GM19467 (cell line): ENCODE data around the gene FRMD8.
"Not testable (repeated sequence)": the region's sequence is repeated elsewhere in the genome, so short reads cannot be mapped to it uniquely, and the experiment has no call there.

Source experiments
- ATAC-seq: cut with Tn5 transposase; IDR thresholded peaks from one replicate; pipeline ENCODE4 v1.9.1; 2021; ENCODE audit warnings: mild to moderate bottlenecking, moderate library complexity; ENCODE audit not compliant: unreplicated experiment

FRMD8 gene

DNA sequence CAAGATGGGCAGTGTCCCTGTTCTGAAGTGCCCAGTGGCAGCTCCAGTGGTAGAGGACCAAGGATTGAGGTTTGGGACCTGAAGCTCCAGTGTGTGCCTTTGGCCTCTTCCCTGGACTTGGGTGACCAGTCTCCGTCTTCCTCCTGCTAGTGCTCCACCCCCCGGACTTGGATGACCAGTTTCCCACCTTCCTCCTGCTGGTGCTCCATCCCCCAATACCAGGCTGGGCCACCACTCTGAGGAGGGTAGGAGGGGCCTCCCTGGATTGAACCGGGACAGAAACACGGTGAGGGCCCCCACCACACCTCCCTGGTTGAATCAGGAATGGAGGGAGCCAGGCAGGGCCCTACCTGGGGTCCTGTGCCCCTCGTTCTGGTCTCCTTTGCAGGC is 25.2 kb downstream of the FRMD8 start:
- no peak for ATAC-seq

DNA sequence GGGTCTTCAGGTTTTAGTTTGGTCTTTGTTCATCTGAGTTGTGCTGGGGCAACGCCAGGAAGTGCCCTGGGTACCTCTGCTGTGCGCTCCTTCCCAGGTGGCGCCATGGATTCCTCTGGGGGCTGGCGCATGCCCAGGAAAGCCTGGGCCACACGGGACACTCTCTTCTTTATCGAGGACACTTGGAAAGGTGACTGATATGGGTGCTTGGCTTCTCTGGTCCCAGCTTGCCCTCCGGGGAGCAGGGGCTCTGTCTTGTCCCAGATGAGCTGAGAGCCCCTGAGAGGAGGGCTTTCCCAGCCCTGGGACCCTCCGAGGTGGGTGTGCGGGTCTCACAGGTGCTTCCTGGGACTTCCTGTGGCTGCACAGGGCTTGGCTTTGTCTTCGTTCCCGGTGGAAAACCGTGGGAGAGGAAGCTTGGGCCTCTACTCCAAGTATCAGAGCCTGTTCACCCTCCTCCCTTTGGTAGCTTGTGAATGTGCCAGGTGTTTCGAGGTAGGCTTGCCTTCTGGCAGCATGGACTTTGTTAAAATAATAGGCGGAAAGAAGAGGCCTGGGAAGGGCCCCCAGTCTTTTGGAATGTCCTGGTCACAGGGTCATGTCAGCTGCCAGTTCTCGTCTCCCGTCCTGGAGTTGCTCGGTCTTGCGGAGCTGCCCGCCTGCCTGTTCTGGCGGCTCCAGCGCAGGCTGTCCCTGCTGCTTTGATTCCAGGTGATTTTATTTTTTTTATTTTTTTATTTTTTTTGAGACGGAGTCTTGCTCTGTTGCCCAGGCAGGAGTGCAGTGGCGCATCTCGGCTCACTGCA is 26.0 kb downstream of the FRMD8 start:
- no peak for ATAC-seq

DNA sequence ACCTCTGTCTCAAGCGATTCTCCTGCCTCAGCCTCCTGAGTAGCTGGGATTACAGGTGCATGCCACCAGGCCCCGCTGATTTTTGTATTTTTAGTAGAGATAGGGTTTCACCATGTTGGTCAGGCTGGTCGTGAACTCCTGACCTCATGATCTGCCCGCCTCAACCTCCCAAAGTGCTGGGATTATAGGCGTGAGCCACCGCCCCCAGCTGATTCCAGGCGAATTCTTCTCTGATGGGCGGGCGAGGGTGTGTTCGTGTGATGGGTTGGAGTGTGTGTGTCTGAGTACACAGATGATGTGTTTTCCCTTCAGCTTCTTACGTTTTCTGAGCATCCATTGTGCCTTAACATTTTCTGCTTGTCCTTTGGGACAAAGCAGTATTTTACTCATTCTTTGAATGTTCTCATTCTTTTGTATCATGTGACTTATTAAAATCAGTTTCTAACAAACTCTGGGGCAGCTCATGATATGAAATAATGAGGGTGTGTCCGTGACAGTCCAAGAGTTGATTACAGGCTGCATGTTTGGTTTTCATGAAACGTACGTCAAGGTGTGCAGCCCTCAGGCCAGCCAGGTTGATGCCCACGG is 26.7 kb downstream of the FRMD8 start:
- ATAC-seq = not testable (repeated sequence)

DNA sequence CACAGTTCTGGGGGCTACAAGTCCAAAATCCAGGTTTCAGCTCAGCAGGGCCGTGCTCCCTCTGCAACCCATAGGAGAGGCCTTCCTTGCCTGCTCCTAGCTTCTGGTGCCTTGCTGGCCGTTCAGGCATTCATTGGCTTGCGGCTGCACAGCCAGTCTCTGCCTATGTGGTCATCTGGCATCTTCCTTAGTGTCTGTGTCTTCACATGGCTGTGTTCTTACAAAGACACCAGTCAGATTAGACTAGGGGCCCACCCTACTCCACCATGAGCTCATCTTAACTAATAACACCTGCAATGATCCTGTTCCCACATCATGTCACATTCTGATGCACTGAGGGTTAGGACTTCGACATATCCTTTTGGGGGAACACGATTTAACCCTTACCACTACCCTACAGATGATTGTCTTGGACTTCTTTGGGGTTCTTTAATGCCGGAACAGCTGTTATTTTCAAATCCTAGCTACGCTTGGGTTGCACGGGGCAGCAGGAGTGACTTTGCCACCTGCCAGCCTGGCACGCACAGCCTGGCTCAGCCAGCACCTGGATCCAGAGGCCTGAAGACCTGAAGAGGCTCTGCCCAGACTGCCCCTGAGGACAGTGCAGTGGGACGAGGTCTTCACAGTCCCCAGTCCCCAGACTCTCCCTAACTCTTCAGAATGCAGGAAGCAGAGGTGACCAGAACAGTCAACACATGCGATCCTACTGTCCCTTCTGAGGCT is 28.5 kb downstream of the FRMD8 start:
- ATAC-seq = no peak

DNA sequence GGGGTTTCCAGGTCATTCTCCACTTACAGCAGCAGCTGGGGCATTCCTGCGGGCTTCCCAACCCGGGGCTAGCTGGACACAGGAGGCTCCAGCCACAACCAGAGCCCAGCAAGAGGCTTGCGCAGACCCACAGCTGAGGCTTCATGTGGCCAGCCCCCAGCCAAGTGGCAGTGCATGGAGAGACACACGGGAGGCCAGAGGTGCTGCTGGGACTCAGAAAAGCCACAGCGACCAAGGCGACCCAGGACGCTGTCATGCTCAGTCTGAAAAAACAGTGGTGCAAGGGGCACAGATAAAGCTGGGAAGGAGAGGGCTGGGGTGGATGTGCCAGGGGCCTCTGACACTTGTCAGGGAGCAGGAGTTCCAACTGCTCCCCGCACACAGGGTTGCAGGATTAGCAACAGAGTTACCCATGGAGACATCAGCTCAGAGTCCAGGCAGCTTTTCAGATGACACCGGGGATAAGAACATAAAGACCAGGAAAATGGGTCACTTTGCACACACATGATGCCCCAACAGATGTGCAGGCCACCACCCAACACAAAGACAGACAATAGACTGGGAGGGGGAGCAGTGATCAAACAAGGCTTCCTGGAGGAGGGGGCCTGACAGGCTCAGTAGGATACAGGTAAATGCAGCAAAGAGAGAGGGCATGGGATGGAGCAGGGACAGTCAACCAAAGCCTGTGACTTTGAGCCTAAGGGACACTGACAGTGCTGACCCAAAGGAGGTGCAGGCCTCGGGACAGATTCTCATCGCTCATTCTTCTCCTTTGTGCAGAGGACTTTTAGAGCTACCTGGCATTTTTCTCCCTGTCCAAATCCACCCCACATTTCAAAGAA is 29.3 kb downstream of the FRMD8 start:
- ATAC-seq = no peak

DNA sequence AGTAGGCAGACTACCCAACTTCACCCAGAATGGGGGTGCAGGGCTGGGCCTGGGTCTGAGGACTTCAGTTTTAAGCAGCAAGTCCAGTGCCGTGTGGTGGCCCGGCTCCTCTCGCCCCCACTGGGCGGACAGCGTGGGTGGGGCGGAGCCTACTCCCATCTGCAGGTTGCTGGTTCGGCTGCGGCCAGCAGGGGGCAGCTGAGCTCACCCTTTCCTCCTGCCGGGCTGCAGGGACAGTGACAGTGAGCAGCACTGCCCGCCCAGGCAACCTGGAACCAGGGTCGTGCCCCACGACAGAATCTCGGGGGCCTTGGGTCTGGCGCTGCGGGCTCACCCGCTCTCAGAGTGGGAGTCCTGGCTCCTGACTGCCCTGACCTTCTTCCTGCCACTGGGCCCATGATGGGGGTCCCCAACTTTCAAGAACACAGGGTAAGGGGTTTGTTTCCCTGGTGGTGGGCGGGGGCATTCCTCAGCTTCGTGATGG is 29.9 kb downstream of the FRMD8 start:
- ATAC-seq = peak; percentile 27

DNA sequence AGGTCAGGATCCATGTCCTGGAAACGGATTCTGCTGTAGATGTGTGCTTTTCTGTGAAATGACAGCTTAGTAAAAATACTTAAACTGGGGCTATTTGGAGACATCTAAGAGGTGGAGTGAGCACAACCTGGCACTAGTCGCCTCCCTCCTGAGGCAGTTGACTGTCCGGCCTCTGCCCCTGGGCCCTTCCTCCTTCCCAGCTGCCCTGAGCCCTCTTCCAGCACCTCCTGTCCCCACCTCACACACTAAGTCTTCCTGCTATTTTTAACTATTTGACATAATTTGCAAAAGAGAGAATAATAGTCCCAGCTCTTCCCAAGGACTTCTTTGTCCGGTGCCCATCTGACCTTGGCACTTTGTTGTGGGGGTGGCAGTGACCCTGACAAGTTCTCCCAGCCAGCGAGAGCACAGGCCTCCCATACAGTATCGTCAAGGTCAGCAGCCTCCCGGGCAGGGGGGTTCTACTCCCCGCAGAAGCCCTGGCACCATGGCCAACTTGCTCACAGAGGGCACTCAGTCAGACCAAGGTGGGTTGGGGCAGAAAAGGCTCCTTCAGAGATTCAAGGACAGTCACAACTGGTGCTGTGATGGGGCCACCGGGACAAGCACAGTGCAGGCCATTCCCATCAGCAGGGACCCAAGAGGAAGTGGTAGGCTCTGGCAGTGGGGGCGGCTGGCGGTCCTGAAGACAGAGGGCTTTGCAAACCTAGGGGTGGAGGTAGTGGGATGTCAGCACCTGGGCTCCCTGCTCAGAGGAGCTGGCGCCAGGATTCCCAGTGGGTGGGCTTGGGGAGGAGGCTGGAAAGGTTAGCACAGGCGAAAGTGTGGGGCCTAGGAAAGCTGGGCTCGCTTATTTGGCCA is 30.6 kb downstream of the FRMD8 start:
- no peak for ATAC-seq

DNA sequence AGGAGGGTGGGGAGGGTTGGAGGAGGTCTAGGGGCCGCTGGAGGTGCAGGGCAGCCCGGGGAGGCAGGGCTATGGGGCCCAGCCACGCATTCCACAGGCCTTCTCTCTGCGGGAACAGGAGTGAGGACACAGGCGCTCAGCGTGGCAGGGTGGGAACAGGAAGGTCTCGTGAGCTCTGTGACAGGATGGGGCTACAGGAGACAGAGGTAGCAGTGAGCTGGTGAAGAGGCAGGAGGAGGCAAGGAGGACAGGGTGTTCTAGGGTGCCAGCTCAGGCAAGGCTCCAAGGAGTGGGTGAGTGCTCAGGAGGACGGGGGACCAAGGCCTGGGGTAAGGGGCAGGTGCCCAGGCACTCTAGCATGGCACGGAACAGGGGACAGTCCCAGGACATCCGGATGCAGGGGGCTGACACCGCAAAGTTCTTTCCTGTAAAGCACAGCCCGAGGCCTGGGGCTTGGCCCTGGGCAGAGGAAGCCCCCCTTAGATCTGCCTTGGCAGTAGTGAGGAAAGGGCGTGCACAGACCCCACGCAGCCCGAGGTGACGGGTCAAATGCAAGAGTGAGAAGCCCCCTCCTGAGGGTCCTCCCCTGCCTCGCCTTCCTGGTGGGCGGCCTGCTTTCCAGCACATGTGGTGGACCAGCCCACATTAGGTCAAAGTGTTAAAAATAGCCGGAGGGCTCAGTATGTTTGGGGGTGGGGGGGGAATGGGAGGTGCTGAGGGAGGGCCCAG is 31.4 kb downstream of the FRMD8 start:
- no peak for ATAC-seq

DNA sequence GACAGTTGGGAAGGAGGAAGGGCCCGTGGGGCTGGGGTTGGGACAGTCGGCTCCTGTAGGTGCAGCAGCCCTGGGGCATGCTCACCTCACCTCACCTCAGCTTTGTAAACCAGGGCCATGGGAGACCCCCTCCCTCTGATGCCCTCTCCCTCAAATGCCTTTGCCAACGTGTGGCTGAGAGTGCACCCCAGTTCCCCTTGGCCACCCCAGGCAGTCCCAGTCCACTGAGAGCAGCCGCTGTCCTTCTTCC is 31.9 kb downstream of the FRMD8 start:
- ATAC-seq = no peak

DNA sequence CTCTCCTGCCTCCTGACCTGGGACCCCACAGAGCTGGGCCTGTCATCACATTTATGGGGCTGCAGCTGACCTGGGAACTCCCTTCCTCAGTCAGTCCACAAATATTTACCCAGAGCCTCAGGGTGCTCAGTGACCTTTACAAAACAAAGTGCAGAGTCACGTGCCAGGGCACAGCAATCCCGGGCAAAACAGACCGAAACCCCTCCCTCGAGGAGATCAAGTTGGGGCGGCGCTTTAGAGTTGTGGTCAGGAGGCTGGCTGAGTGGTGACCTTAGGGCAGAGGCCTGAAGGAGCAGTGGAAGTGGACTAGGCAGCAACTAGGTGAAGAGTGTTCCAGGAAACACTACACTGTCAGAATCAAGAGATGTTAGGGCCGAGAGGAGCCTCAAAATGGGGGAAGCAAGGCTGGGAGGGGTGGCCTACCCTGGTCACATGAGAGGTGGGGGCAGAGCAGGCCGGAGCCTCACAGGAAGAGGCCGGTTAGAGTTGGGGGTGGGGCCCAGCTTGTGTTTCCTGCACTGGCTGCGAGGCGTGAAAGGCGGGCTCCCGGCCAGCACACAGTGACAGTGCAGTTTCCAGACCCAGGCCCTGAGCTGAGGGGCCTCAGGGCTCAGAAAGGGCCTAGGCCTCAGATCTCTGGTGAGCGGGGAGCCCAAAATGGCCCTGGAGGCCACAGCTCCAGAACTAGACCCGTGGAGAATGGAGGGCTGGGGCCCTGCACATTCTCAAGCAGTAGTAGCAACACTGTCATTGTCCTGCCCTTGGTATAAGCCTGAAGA is 32.4 kb downstream of the FRMD8 start:
- peak; percentile 37 for ATAC-seq

DNA sequence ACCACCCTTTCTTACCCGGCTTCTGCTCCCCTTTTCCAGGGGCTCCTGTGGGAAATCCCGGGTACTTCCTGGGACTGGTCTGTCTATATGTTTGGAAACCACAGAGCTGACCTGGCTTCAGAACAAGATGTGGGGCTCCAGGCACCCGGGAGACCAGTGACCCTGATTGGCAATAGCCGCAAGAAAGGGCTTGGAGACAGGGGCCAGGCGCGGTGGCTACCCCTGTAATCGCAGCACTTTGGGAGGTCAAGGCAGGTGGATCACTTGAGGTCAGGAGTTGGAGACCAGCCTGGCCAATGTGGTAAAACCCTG is 33.0 kb downstream of the FRMD8 start:
- ATAC-seq = no peak

DNA sequence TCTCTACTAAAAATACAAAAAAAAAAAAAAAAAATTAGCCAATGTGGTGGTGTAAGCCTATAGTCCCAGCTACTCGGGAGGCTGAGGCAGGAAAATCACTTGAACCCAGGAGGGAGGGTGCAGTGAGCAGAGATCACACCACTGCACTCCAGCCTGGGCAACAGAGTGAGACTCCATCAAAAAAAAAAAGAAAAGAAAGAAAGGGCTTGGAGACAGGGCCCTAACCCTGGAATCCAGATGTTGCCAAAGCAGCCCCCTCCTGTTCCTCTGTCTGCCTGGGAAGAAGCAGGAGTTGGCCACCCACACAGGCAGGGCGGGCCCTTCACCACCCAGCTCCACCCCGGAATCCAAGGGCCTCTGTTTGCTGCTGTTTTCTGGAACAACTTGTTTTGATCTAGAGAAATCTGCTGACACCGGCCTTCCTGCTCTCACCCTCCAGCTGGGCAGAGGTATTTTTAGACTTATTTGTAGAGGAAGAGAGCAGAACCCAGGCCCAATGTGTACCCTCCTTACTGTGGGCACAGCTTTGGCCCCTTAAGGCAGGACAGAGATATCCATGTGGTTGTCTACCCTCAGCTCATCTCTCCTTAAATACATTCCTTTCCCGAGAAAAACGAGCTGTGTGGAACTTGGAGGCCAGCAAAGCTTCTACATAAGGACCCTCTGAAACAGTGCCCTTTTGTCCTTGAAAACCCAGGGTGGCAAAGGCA is 33.5 kb downstream of the FRMD8 start:
- no peak for ATAC-seq

DNA sequence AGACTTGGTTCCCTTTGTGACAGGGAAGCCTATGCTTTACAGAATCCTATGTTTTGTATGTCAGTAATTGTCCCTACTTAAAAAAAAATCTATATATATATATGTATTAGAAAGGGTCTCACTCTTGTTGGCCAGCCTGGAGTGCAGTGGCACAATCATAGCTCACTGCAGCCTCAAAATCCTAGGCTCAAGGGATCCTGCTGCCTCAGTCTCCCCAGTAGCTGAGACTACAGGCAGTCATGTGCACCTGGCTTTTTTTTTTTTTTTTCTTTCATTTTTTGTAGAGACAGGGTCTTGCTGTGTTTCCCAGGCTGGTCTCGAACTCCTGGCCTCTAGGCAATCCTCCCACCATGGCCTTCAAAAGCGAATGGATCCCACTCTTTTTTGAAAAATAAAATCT is 34.1 kb downstream of the FRMD8 start:
- no peak for ATAC-seq

DNA sequence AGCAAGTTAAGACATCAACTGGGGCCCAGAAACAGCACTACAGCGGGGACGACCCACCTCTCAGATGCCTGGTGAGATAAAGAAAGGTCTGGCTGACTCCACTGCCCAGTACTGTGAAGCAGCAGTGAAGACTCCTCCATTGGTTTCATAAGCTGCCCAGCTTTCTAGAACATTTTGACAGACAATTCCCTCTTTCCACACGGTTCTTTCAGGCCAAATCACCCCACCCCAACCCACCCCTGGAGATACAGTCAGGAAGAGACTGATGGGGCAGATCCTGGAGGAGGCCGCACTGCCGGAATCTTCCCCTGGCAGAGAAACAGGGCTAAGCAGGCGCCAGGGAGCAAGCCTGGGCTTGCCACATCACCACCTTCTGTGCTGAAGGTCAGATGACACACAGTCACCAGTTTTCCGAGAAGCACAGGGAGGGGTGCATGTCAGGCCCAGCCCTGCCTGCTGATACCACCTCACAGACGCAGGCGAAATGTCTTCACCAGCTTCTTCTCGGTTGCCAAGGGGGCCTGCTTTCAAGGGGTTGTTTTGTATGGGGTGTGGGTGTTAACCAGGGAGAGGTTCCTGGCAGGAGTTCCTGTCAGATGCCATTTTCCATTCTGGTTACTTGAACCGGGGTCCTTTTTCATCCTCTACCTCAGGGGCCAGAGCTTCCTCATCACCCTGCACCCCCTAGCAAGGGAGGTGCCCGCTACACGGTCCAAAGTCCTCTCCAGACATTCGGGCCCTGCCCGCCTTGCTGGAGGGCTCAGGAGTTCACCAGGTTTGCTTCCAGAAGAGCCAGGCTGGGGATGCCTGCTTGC is 34.7 kb downstream of the FRMD8 start:
- ATAC-seq = no peak

DNA sequence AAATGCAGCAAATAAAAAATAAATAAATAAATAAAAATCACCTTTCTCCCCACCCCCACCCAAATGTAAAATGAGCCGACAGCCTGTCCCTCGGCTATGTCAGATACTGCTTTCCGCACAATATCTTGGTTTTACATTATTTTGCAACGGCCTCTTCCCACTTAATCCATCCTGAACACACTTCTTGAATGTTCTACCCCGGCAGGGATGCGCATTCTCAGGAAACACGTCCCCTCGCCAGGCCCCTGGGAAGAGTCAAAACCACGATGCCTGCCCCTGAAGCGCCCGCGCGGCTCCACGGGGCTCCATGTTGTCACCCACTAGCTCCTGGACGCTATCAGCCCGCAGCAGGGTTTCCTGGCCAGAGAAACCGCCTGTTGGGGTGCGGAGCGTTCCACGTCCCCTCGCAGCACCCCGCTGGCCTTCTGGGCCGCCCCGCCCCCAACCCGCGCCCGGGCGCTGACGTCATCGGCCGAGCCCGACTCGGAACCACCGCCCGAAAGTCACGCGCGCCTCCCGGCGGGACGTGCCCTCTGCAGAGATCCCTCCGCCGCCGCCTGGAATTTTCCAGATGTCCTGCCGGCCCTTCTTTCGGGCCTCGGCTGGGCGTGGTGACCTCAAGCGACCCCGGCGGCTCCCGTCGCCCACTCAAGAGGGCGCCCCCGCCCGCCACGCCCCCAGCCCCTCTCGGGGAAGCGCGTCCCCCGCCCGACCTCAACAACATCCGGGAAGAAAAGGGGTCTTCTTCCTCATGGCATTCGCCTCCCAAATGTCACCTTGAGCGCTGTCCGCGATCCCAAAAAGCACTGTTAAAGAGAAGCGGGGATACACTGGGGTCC is 35.6 kb downstream of the FRMD8 start:
- no peak for ATAC-seq

DNA sequence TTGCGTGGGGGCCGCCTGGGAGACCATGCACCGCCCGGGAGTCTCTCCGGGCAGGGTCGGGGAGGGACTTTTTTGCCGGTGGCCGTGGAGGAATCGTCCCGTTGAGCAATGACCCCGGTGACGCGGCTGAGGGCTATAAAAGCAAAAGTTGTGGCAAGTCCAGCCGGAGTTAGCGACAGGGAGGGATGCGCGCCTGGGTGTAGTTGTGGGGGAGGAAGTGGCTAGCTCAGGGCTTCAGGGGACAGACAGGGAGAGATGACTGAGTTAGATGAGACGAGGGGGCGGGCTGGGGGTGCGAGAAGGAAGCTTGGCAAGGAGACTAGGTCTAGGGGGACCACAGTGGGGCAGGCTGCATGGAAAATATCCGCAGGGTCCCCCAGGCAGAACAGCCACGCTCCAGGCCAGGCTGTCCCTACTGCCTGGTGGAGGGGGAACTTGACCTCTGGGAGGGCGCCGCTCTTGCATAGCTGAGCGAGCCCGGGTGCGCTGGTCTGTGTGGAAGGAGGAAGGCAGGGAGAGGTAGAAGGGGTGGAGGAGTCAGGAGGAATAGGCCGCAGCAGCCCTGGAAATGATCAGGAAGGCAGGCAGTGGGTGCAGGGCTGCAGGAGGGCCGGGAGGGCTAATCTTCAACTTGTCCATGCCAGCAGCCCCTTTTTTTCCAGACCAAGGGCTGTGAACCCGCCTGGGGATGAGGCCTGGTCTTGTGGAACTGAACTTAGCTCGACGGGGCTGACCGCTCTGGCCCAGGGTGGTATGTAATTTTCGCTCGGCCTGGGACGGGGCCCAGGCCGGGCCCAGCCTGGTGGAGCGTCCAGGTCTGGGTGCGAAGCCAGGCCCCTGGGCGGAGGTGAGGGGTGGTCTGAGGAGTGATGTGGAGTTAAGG is 36.4 kb downstream of the FRMD8 start, which contains the start of gene NEAT1:
Gene NEAT1 (plus strand): TSS at position 166 of the 883 bp plus-strand sequence.
- ATAC-seq = no peak
